Stomach smooth muscle (tissue), 2 donors: ENCODE results near the gene ESR1.
"Not testable (repeated sequence)": the region's sequence is repeated elsewhere in the genome, so short reads cannot be mapped to it uniquely, and the experiment has no call there.

Experiments
- H3K27ac ChIP-seq: one replicate; pipeline ENCODE4 v1.7.0; 2013; ENCODE audit warnings: mild to moderate bottlenecking, low read length, inconsistent platforms
- H3K27me3 ChIP-seq, 2 donors: one replicate each; pipeline ENCODE4 v1.7.0; 2013; ENCODE audit warnings: low read length in 2 of 2; ENCODE audit not compliant: insufficient read depth in 2 of 2, control insufficient read depth in 1 of 2
- H3K36me3 ChIP-seq, 2 donors: one replicate each; pipeline ENCODE4 v1.7.0; 2013; ENCODE audit warnings: low read length in 2 of 2; ENCODE audit not compliant: control insufficient read depth in 2 of 2, insufficient read depth in 2 of 2
- H3K4me1 ChIP-seq: one replicate; pipeline ENCODE4 v1.7.0; 2013; ENCODE audit warnings: low read length; ENCODE audit not compliant: control insufficient read depth, insufficient read depth
- H3K4me3 ChIP-seq, 2 donors: one replicate each; pipeline ENCODE4 v1.7.0; 2013; ENCODE audit warnings: low read length in 2 of 2
- H3K9ac ChIP-seq, 2 donors: one replicate each; pipeline ENCODE4 v1.7.0; 2013; ENCODE audit warnings: low read length in 2 of 2, mild to moderate bottlenecking in 1 of 2
- H3K9me3 ChIP-seq, 2 donors: one replicate each; pipeline ENCODE4 v1.7.0; 2013; ENCODE audit warnings: low read length in 2 of 2; ENCODE audit not compliant: control insufficient read depth in 2 of 2
- donor health status: healthy.
- donor health status: Pancreatic carcinoma.

Gene ESR1

GRCh38 chr6:151916680-151917164 is 109.2 kb downstream of the ESR1 start:
- no peaks in the 10 kb centered on the region for H3K4me1 ChIP-seq
- no peaks in the 10 kb centered on the region for H3K36me3 ChIP-seq
- no peaks in the 10 kb centered on the region for H3K9me3 ChIP-seq
- H3K27ac ChIP-seq: no peak overlapping the region
- no peaks in the 10 kb centered on the region for H3K27me3 ChIP-seq
- no peak overlapping the region for H3K9ac ChIP-seq
- H3K4me3 ChIP-seq: no peak overlapping the region

GRCh38 chr6:151917531-151918329 is 110.2 kb downstream of the ESR1 start:
- no peaks in the 10 kb centered on the region for H3K4me1 ChIP-seq
- no peak overlapping the region for H3K27ac ChIP-seq

GRCh38 chr6:151940307-151940706 is 132.8 kb downstream of the ESR1 start:
- no peaks in the 10 kb centered on the region for H3K4me1 ChIP-seq
- H3K27me3 ChIP-seq: no peaks in the 10 kb centered on the region
- H3K4me3 ChIP-seq: no peak overlapping the region
- H3K9ac ChIP-seq: no peak overlapping the region
- H3K27ac ChIP-seq: no peak overlapping the region
- H3K36me3 ChIP-seq: no peaks in the 10 kb centered on the region
- H3K9me3 ChIP-seq: no peaks in the 10 kb centered on the region

More at GRCh38 chr6:151917531-151918329, 110.2 kb downstream of the ESR1 start:
- H3K4me3 ChIP-seq: no peak overlapping the region
- H3K9me3 ChIP-seq: no peaks in the 10 kb centered on the region
- no peaks in the 10 kb centered on the region for H3K36me3 ChIP-seq
- H3K27me3 ChIP-seq: no peaks in the 10 kb centered on the region
- no peak overlapping the region for H3K9ac ChIP-seq

- Histone ChIP-seq H3K9me3 (no peaks in the 10 kb centered on the region), H3K27ac (no peak overlapping the region), H3K9ac (no peak overlapping the region), H3K36me3 (no peaks in the 10 kb centered on the region), H3K4me1 (no peaks in the 10 kb centered on the region), H3K4me3 (no peak overlapping the region), H3K27me3 (no peaks in the 10 kb centered on the region)
These were observed 140.7 kb downstream of the ESR1 start for GRCh38 chr6:151948002-151948743.

- Histone ChIP-seq H3K4me1 (no peaks in the 10 kb centered on the region), H3K27ac (no peak overlapping the region), H3K4me3 (no peak overlapping the region), H3K9ac (no peak overlapping the region), H3K36me3 (no peaks in the 10 kb centered on the region), H3K9me3 (no peaks in the 10 kb centered on the region), H3K27me3 (no peaks in the 10 kb centered on the region)
These were observed 150.8 kb downstream of the ESR1 start for GRCh38 chr6:151958332-151958731.

- no peak overlapping the region for H3K9ac ChIP-seq
- H3K27ac ChIP-seq: no peak overlapping the region
- H3K36me3 ChIP-seq: no peaks in the 10 kb centered on the region
- no peaks in the 10 kb centered on the region for H3K27me3 ChIP-seq
- no peak overlapping the region for H3K4me3 ChIP-seq
- H3K4me1 ChIP-seq: no peaks in the 10 kb centered on the region
- no peaks in the 10 kb centered on the region for H3K9me3 ChIP-seq
These were observed 151.6 kb downstream of the ESR1 start for GRCh38 chr6:151959086-151959485.

GRCh38 chr6:151961809-151962208 is 154.3 kb downstream of the ESR1 start:
- Histone ChIP-seq H3K9me3 (no peaks in the 10 kb centered on the region), H3K27ac (no peak overlapping the region), H3K27me3 (no peaks in the 10 kb centered on the region), H3K4me1 (no peaks in the 10 kb centered on the region), H3K36me3 (no peaks in the 10 kb centered on the region), H3K4me3 (no peak overlapping the region), H3K9ac (no peak overlapping the region)

- Histone ChIP-seq H3K4me3 (no peak overlapping the region), H3K27me3 (no peaks in the 10 kb centered on the region), H3K9ac (no peak overlapping the region), H3K9me3 (no peaks in the 10 kb centered on the region), H3K27ac (no peak overlapping the region), H3K36me3 (no peaks in the 10 kb centered on the region), H3K4me1 (no peaks in the 10 kb centered on the region)
These were observed 154.9 kb downstream of the ESR1 start for GRCh38 chr6:151962246-151962846.

GRCh38 chr6:151963001-151963400 is 155.5 kb downstream of the ESR1 start:
- no peak overlapping the region for H3K9ac ChIP-seq
- no peaks in the 10 kb centered on the region for H3K27me3 ChIP-seq
- H3K4me3 ChIP-seq: no peak overlapping the region
- no peaks in the 10 kb centered on the region for H3K4me1 ChIP-seq
- no peaks in the 10 kb centered on the region for H3K36me3 ChIP-seq
- H3K27ac ChIP-seq: no peak overlapping the region
- H3K9me3 ChIP-seq: no peaks in the 10 kb centered on the region

- not testable (repeated sequence) for H3K36me3 ChIP-seq, H3K4me1 ChIP-seq, H3K27ac ChIP-seq, H3K27me3 ChIP-seq, H3K9me3 ChIP-seq, H3K4me3 ChIP-seq, H3K9ac ChIP-seq
These were observed 156.9 kb downstream of the ESR1 start for GRCh38 chr6:151964412-151964811.
